ENCODE results near the gene PACSIN1.
A peak's percentile ranks its signal among the peaks of the same experiment; 100 is the strongest.

The PACSIN1 gene

DNA sequence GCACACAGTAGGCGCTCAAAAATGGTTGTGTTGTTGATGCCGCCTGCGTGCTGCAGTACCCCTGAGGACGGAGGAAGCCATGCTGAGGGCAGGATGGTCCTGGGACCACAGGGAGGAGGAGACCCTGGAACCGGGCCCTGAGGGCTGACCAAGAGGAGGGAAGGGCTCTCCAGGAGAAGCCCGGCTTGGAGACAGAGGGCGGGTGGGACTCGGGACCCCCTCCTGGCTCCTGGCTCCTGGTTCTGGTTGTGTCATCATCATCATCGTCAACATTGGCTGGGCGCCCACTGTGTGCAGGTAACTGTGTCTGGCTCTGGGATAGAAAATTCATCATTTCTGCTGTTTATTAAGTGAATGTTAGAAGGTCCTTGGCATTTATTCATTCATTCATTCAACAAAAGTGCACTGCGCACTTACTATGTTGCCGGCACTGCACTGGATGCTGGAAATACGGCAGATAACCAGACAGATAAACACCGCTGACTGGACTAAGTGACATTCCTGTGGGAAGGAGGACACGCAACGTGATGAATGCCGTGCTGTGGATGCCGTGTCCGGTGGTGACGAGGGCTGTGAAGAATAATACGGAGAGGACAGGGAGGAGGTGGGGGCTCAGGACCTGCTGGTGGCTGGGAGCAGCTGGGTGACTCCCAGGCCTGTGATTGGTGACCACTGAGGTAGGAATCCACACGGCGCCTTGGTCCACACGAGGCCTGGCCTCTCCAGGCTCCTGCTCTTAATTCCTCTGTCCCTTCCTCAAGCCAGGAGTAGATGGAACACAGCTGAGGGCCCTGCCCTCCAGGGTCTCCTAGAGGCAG is 55.0 kb downstream of the PACSIN1 start:
- peak overlapping the region; percentile 26 for H2AK5ac ChIP-seq (ENCODE audit: low read depth, low read length)
- peak overlapping the region; percentile 45 for H2BK15ac ChIP-seq (ENCODE audit: low read length)
- no CpG with 5 or more reads among the region's 24 CpGs for WGBS, 2 donors (ENCODE audit: extremely low coverage in 2 of 2, insufficient read length in 2 of 2, insufficient replicate concordance in 1 of 2)
- no peak overlapping the region for H4K8ac ChIP-seq (ENCODE audit: low read depth, low read length)
- no peaks in the 10 kb centered on the region for H3K36me3 ChIP-seq (replicated peaks in 1 of 2; ENCODE audit: control insufficient read depth in 2 of 2, insufficient read depth in 2 of 2, low read length in 2 of 2)
- no peaks in the 10 kb centered on the region for H3K79me1 ChIP-seq (ENCODE audit: low read depth, low read length)
- DNase-seq (ENCODE audit: low spot score) = no peak
- H3K27me3 ChIP-seq (ENCODE audit: control insufficient read depth in 3 of 3, insufficient read depth in 3 of 3, low read depth in 1 of 3, low read length in 3 of 3) = peaks cover 0 to 53% (median 2%) of the 10 kb centered on the region in 3 experiments
- no peak overlapping the region for H3K9ac ChIP-seq (ENCODE audit: low read depth, low read length, poor library complexity)
- H4K91ac ChIP-seq (ENCODE audit: low read depth, low read length, poor library complexity) = no peak overlapping the region
- H3K4me2 ChIP-seq (ENCODE audit: insufficient read depth, low read length, poor library complexity, severe bottlenecking) = no peak overlapping the region
- no peaks in the 10 kb centered on the region for H3K4me1 ChIP-seq (ENCODE audit: control insufficient read depth in 2 of 2, insufficient read depth in 1 of 2, low read depth in 1 of 2, low read length in 2 of 2)
- no peak overlapping the region for H2AFZ ChIP-seq (ENCODE audit: low read length)
- H2BK12ac ChIP-seq (ENCODE audit: low read length) = no peak overlapping the region
- H3K18ac ChIP-seq (ENCODE audit: low read length) = no peak overlapping the region
- no peaks in the 10 kb centered on the region for H3K9me3 ChIP-seq (replicated peaks in 1 of 2; ENCODE audit: control insufficient read depth in 2 of 2, insufficient read depth in 1 of 2, low read depth in 1 of 2, low read length in 2 of 2)
- H2BK120ac ChIP-seq (ENCODE audit: low read depth, low read length) = peak overlapping the region; percentile 26
- no peak overlapping the region for H3K27ac ChIP-seq (replicated peaks; ENCODE audit: low read length)
- no peak overlapping the region for H2BK5ac ChIP-seq (ENCODE audit: low read length)
- H3K14ac ChIP-seq (ENCODE audit: low read length) = no peak overlapping the region
- H3K4me3 ChIP-seq (ENCODE audit: low read length in 2 of 2) = no peak overlapping the region
- H3K23ac ChIP-seq (ENCODE audit: low read depth, low read length, poor library complexity) = peak overlapping the region; percentile 57
- H3K4ac ChIP-seq (ENCODE audit: low read length) = no peak overlapping the region

DNA sequence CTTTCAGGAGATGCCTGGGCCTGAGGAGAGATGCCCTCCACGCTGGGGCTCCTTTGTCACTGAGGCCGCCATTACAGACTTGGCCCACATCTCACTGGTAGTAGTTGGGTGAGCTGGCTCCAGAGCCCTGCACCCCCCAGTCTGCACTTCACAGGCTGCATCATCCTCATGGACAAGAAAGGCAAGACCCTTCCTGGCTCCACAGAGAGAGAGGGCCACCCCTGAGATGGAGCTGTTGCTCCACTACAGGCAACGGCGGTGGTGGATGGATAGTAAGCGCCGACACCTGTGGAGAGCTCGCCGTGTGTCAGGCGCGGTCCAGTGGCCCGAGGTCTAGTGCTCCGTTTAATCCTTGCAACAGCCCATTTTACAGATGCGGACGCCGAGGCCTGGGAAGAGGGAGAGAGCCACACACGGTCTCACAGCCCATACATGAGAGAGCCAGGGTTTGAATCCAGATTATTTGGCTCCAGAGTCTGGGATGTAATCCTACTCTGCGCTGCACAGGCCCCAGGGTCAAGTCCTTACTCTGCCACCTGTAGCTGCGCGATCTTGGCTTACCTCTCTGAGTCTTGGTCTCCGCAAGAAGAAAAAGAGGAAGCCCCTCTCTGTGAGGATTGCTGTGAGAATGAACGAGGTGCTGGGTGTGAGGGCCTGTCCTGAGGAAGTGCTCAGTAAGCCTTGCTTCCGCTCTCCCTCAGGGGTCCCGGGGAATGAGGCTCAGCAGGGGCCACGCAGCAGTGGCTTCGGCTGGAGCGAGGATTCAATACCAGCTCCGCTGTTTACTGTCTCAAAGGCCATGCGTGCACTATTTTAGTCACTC is 55.8 kb downstream of the PACSIN1 start:
- Histone ChIP-seq H2AK5ac (ENCODE audit: low read depth, low read length) (peak overlapping the region; percentile 86), H3K18ac (ENCODE audit: low read length) (peak overlapping the region; percentile 8), H2BK5ac (ENCODE audit: low read length) (no peak overlapping the region), H3K4me3 (ENCODE audit: low read length in 2 of 2) (no peak overlapping the region), H2BK120ac (ENCODE audit: low read depth, low read length) (no peak overlapping the region), H2BK15ac (ENCODE audit: low read length) (no peak overlapping the region), H2BK12ac (ENCODE audit: low read length) (no peak overlapping the region), H3K27me3 (ENCODE audit: control insufficient read depth in 3 of 3, insufficient read depth in 3 of 3, low read depth in 1 of 3, low read length in 3 of 3) (peaks cover 0 to 52% (median 0%) of the 10 kb centered on the region in 3 experiments), H3K9ac (ENCODE audit: low read depth, low read length, poor library complexity) (no peak overlapping the region), H3K23ac (ENCODE audit: low read depth, low read length, poor library complexity) (peak overlapping the region; percentile 57), H4K8ac (ENCODE audit: low read depth, low read length) (no peak overlapping the region), H4K91ac (ENCODE audit: low read depth, low read length, poor library complexity) (no peak overlapping the region), H3K14ac (ENCODE audit: low read length) (no peak overlapping the region), H3K9me3 (replicated peaks in 1 of 2; ENCODE audit: control insufficient read depth in 2 of 2, insufficient read depth in 1 of 2, low read depth in 1 of 2, low read length in 2 of 2) (no peaks in the 10 kb centered on the region), H3K36me3 (replicated peaks in 1 of 2; ENCODE audit: control insufficient read depth in 2 of 2, insufficient read depth in 2 of 2, low read length in 2 of 2) (no peaks in the 10 kb centered on the region), H3K4ac (ENCODE audit: low read length) (no peak overlapping the region), H3K79me1 (ENCODE audit: low read depth, low read length) (no peaks in the 10 kb centered on the region), H3K4me2 (ENCODE audit: insufficient read depth, low read length, poor library complexity, severe bottlenecking) (no peak overlapping the region), H2AFZ (ENCODE audit: low read length) (no peak overlapping the region), H3K4me1 (ENCODE audit: control insufficient read depth in 2 of 2, insufficient read depth in 1 of 2, low read depth in 1 of 2, low read length in 2 of 2) (peaks cover 0 to 4% of the 10 kb centered on the region in 2 donors), H3K27ac (replicated peaks; ENCODE audit: low read length) (no peak overlapping the region)
- no CpG with 5 or more reads among the region's 28 CpGs for WGBS, 2 donors (ENCODE audit: extremely low coverage in 2 of 2, insufficient read length in 2 of 2, insufficient replicate concordance in 1 of 2)
- no peak for DNase-seq (ENCODE audit: low spot score)

DNA sequence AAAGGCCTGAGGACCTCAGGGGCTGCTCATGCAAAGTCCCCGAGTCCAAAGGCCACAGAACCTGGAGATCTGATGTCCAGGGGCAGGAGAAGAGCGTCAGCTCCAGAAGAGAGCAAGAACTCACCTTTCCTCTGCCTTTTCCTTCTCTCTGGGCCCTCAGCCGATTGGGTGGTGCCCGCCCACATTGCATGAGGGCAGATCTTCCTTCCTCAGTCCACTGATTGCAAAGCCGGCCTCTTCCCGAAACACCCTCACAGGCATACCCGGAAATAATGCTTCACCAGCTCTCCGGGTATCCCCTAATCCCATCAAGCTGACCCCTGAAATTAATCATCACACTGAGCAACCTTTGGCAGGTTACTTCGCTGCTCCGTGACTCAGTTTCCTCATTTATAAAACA is 56.9 kb downstream of the PACSIN1 start:
- peaks cover 0 to 7% of the 10 kb centered on the region in 2 donors for H3K4me1 ChIP-seq (ENCODE audit: control insufficient read depth in 2 of 2, insufficient read depth in 1 of 2, low read depth in 1 of 2, low read length in 2 of 2)
- H3K27ac ChIP-seq (replicated peaks; ENCODE audit: low read length) = no peak overlapping the region
- H2AK5ac ChIP-seq (ENCODE audit: low read depth, low read length) = no peak overlapping the region
- H3K79me1 ChIP-seq (ENCODE audit: low read depth, low read length) = no peaks in the 10 kb centered on the region
- no peak overlapping the region for H2BK15ac ChIP-seq (ENCODE audit: low read length)
- no peaks in the 10 kb centered on the region for H3K9me3 ChIP-seq (replicated peaks in 1 of 2; ENCODE audit: control insufficient read depth in 2 of 2, insufficient read depth in 1 of 2, low read depth in 1 of 2, low read length in 2 of 2)
- no peak overlapping the region for H3K4me2 ChIP-seq (ENCODE audit: insufficient read depth, low read length, poor library complexity, severe bottlenecking)
- no peak overlapping the region for H3K9ac ChIP-seq (ENCODE audit: low read depth, low read length, poor library complexity)
- no peak overlapping the region for H4K91ac ChIP-seq (ENCODE audit: low read depth, low read length, poor library complexity)
- H3K27me3 ChIP-seq (ENCODE audit: control insufficient read depth in 3 of 3, insufficient read depth in 3 of 3, low read depth in 1 of 3, low read length in 3 of 3) = peaks cover 0 to 43% (median 0%) of the 10 kb centered on the region in 3 experiments
- no peak overlapping the region for H2BK5ac ChIP-seq (ENCODE audit: low read length)
- H3K18ac ChIP-seq (ENCODE audit: low read length) = no peak overlapping the region
- H3K4ac ChIP-seq (ENCODE audit: low read length) = no peak overlapping the region
- H3K4me3 ChIP-seq (ENCODE audit: low read length in 2 of 2) = peak overlapping the region in 1 of 2 donors; percentile 13
- WGBS, 2 donors (ENCODE audit: extremely low coverage in 2 of 2, insufficient read length in 2 of 2, insufficient replicate concordance in 1 of 2) = no CpG with 5 or more reads among the region's 10 CpGs
- H3K36me3 ChIP-seq (replicated peaks in 1 of 2; ENCODE audit: control insufficient read depth in 2 of 2, insufficient read depth in 2 of 2, low read length in 2 of 2) = no peaks in the 10 kb centered on the region
- H2BK120ac ChIP-seq (ENCODE audit: low read depth, low read length) = no peak overlapping the region
- H4K8ac ChIP-seq (ENCODE audit: low read depth, low read length) = no peak overlapping the region
- H3K23ac ChIP-seq (ENCODE audit: low read depth, low read length, poor library complexity) = no peak overlapping the region
- H3K14ac ChIP-seq (ENCODE audit: low read length) = no peak overlapping the region
- H2AFZ ChIP-seq (ENCODE audit: low read length) = no peak overlapping the region
- H2BK12ac ChIP-seq (ENCODE audit: low read length) = no peak overlapping the region
- DNase-seq (ENCODE audit: low spot score) = no peak

Data from neuronal stem cell (in vitro differentiated cells).